Right ventricle myocardium inferior (tissue), 1 donor: Measurements from ENCODE around the gene SERPIND1. TPM values are rescaled to one million over a fixed set of nuclear protein-coding genes. Genes with fewer than 3 reads are reported as not detected.

ENCODE experiments used
- ATAC-seq: fragments of 200-7000 bp; cut with Tn5 transposase; one replicate; pipeline ENCODE4 v1.9.1; 2020; ENCODE audit warnings: mild to moderate bottlenecking, moderate library complexity
- DNase-seq: peaks from one replicate; pipeline ENCODE4 v3.0.0; 2021; ENCODE audit errors: missing footprints
- intact Hi-C: fragments of 100-400 bp; cut with DNase I; formaldehyde crosslinking; loops from one replicate; pipeline ENCODE4 v1.11.0; 2022
- total RNA-seq: library from RNA; stranded (reverse); fragmentation: NEBNext Ultra II Directional; extraction: Animal tissue kit (Norgen Biotek cat#: 25700); gene quantifications from one replicate; pipeline ENCODE4 v1.2.1, GENCODE V29; 2021
- donor health status: DM: no; HTN: yes; CAD: no; lungs with severe emphysema.

The SERPIND1 gene
- total RNA-seq, 1 donor from 2014 or later = not detected

DNA sequence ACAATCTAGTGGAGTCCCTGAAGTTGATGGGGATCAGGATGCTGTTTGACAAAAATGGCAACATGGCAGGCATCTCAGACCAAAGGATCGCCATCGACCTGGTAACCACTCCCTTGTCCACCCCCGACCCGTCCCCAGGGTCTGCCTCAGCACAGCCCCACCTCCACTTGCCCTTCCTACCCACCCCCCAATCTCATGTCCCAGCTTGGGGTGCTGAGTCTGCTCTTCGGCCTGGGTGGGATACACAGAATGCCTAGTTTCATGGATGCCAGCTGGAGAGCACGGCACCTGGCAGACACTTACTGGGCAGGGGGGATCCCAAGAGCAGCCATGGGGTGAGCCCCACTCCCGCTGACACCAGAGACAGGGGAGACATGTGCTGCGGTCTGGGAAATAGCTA, 12.1 kb downstream of the SERPIND1 start:
- no peak for DNase-seq
- ATAC-seq = no peak
- intact Hi-C loops = no loop called here

GRCh38 chr22:20786536-20786979, 12.6 kb downstream of the SERPIND1 start:
- ATAC-seq = peak; percentile 79
- intact Hi-C loops = no loop called here

GRCh38 chr22:20787223-20787622, 13.3 kb downstream of the SERPIND1 start:
- DNase-seq = no peak
- ATAC-seq = no peak
- intact Hi-C loops = no loop called here

More at GRCh38 chr22:20786536-20786979, 12.6 kb downstream of the SERPIND1 start:
- no peak for DNase-seq

GRCh38 chr22:20787746-20788626, 14.1 kb downstream of the SERPIND1 start:
- DNase-seq (no peak), ATAC-seq (no peak)
- intact Hi-C loops = no loop called here

DNA sequence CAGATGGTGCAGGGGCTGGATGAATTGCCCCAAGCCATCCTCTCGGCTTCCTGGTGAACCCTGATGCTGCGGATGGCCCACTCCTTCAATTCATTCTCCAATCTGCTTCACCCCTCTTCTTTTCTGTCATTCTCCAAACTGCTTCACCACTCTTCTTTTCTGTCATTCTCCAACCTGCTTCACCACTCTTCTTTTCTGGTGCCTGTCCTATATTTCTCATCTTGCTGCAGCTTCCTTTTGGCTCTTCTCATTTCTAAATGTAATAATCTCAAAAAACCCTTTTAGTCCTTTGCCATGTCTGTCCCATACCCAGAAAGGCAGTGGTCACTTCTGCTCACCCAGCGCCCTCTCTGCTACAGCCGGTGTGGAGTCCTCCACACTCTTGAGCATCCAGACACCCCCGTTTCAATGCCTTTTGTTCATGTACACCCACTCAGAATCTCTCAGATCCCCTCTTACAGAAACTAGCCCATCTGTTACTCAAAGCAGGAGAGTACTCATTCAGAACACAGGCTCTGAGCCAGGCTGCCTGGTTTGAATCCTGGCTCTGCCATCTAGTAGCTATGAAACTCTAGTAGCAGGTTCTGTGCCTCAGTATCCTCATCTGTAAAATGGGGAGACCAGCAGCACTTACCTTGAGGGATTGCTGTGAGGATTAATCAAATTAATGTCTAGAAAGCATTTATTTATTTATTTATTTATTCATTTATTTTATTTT, 14.9 kb downstream of the SERPIND1 start:
- intact Hi-C loops = no loop called here
- no peak for DNase-seq
- ATAC-seq = no peak

GRCh38 chr22:20792221-20792965, 18.5 kb downstream of the SERPIND1 start:
- ATAC-seq (no peak), DNase-seq (no peak)
- intact Hi-C loops = no loop called here

DNA sequence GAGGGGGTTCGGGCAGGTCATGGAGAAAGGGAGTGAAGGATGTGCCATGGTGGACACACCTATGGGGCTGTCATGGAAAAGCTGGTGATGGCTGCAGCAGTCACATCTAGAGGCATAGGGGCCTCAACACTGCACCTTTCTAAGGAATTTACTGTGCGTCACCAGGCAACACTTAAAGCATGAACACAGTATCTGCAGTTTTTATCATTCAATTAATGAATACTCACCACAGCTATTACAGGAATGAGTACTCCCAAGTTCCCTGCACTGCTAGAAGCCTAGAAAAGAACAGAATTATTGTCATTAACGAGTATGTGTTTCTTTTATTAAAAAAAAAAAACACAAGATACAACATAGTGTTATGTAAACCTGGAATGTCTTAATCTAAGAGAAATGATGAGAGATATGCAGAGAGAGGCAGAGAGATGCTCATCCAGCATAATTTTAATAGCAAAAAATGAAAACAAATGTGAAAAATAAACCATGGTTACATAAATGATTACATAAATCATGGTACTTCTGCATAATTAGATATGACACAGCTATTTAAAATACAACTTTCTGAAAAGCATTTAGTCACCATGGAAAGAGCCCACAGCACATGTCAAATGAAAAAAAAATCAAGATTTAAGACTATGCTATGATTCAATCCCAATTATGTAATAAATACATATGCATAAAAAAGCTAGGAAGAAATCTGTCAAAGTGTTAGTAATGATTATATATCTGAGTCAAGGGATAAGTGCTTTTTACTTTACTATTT, 19.2 kb downstream of the SERPIND1 start:
- ATAC-seq (no peak), DNase-seq (no peak)
- intact Hi-C loops = no loop called here

GRCh38 chr22:20793748-20794649, 20.1 kb downstream of the SERPIND1 start:
- intact Hi-C loops = no loop called here
- no peak for ATAC-seq
- no peak for DNase-seq

DNA sequence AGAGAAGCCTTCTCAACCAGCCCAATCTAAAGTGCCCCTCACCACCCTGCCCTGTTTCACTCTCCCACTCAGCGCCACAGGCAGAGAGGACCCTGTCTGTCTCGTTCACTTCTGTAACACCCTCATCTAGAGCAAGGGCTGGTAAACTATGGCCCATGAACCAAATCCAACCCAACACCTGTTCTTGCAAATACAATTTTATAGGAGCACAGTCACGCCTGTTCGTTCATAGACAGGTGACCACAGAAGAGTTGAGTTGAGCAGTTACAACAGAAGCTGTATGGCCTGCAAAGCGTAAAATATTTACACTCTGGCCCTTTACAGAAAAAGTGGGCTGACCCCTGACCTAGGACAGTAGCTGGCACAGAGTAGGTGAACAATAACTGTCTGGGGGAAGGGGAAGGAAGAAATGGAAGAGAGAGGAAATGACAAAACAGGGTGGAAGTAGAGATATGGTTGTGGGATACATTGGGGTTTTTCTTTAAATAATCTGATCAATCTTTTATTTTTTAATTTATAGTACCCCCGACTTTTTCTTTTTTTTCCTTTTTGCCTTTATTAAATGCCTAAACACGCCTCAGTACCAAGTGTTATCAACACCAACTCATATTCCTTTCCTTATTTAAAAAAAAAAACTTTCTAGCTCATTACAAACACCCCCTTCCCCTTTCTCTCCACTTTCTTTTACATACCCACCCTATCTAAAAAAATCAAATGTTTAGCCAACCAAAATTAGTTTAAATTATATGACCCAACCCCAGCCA, 20.9 kb downstream of the SERPIND1 start:
- intact Hi-C loops = no loop called here
- no peak for ATAC-seq
- no peak for DNase-seq

DNA sequence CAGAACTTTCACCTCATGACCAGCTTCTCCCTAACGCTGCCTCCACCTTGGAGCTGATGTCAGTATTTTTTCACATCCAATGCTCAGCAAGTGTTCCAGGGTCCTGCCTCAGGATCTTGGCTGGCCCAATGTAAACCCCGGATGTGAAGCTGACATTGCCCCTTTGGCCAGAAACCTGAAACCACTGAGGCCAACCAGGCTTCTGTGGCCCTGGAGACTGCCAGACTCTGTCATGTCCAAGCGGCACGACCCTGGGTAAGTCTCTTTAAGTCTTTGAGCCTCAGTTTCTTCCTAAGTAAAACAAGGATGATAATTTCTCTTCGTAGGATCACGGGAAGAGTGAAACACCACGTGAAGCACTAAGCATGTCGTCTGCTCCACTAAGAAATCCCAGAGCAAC, 22.8 kb downstream of the SERPIND1 start:
- DNase-seq (no peak), ATAC-seq (no peak)
- intact Hi-C loops = no loop called here

GRCh38 chr22:20798218-20798617, 24.3 kb downstream of the SERPIND1 start:
- ATAC-seq = no peak
- intact Hi-C loops = no loop called here
- no peak for DNase-seq

DNA sequence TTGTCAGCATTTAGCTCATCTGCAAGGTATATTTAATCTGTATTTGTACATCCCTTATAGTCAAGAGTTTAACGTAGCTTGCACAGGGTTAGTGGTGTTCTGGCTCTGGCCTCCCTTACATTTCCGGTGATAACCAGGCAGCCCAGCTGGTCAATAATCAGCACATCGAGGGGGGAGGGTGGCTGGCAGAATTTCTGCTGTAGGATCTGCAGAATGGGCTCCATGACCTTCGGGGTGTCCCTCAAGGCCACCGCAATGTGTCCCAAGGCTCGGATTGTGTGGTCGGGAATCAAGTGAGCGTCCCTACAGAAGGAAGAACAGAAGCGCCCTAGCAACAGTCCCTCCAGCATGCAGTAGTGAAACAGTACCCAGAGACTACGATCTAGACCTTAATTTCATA, 25.1 kb downstream of the SERPIND1 start:
- ATAC-seq (no peak), DNase-seq (no peak)
- intact Hi-C loops = no loop called here

- intact Hi-C loops = no loop called here
- ATAC-seq = no peak
Measured at GRCh38 chr22:20799449-20799848, 25.5 kb downstream of the SERPIND1 start.

DNA sequence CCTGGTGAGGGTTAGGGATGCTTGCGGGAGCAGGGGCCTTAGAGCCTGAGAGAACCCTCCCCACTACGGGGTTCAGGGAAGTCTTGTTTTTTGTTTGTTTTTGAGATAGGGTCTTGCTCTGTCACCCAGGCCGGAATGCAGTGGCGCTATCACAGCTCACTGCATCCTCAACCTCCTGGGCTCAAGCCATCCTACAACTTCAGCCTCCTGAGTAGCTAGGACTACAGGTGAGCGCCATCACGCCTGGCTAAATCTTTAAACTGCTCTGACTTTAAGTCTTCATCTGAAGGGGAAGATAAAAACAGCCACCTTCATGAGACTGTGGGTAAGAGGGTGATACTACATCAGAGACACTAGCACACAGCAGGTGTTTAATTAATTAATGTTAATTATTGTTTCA, 28.5 kb downstream of the SERPIND1 start:
- ATAC-seq = no peak
- intact Hi-C loops = no loop called here
- no peak for DNase-seq

More at GRCh38 chr22:20799449-20799848, 25.5 kb downstream of the SERPIND1 start:
- DNase-seq = no peak

- ATAC-seq (no peak), DNase-seq (no peak)
- intact Hi-C loops = no loop called here
Measured at GRCh38 chr22:20802922-20803553, 29.1 kb downstream of the SERPIND1 start.

DNA sequence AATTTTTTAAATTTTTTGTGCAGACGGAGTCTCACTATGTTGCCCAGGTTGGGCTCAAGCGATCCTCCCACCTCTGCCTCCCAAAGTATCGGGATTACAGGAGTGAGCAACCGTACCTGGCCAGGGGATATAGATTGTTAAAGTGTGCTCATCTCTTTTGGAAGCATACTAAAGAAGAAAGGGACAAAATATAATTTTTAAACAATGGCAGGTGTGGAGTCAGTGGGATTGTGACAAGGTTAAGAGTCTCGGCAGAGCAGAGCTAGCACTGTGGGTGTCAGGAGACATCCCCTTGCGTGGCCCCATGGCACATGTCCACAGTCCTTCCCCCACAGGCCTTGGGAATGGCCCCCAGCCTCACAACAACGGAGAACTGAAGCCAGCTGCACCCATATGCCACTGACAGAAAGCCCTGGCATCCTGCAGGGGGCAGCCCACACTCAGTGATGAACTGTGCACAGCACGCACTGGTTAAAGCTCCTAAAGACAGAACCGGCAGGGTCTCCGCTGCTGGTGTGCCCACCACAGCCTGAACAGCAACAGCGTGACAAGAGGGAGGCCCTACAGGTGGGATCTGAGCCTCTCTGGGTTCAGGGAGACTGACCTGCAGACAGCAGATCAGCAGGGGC, 29.9 kb downstream of the SERPIND1 start:
- intact Hi-C loops = no loop called here
- ATAC-seq (no peak), DNase-seq (no peak)
